Glutamatergic neuron (in vitro differentiated cells): ENCODE results near the gene SLC25A22. TPM values are rescaled to one million over a fixed set of nuclear protein-coding genes. Genes with fewer than 3 reads are reported as not detected.

Experiments used
- DNase-seq: peaks from one replicate; pipeline ENCODE4 v3.0.0; 2022
- H3K27ac Mint-ChIP-seq: one replicate; pipeline ENCODE4 v1.8.0; 2020; ENCODE audit warnings: mild to moderate bottlenecking, mixed read lengths, inconsistent platforms; ENCODE audit not compliant: unreplicated experiment
- H3K27me3 Mint-ChIP-seq: one replicate; pipeline ENCODE4 v1.8.0; 2020; ENCODE audit warnings: mild to moderate bottlenecking, moderate library complexity, mixed read lengths, inconsistent platforms; ENCODE audit not compliant: unreplicated experiment
- H3K36me3 Mint-ChIP-seq: one replicate; pipeline ENCODE4 v1.8.0; 2020; ENCODE audit warnings: mild to moderate bottlenecking, mixed read lengths, inconsistent platforms; ENCODE audit not compliant: unreplicated experiment
- H3K4me1 Mint-ChIP-seq: one replicate; pipeline ENCODE4 v1.8.0; 2020; ENCODE audit warnings: mild to moderate bottlenecking, low read depth, mixed read lengths, inconsistent platforms; ENCODE audit not compliant: unreplicated experiment
- H3K4me3 Mint-ChIP-seq: one replicate; pipeline ENCODE4 v1.8.0; 2020; ENCODE audit warnings: mild to moderate bottlenecking, mixed read lengths, inconsistent platforms; ENCODE audit not compliant: unreplicated experiment
- H3K9me3 Mint-ChIP-seq: one replicate; pipeline ENCODE4 v1.8.0; 2020; ENCODE audit warnings: mild to moderate bottlenecking, moderate library complexity, mixed read lengths, inconsistent platforms; ENCODE audit not compliant: unreplicated experiment
- CTCF ChIP-seq: fragments of 200-600 bp; sonication (generic); IDR thresholded peaks from one replicate; pipeline ENCODE4 v1.5.0; 2021; ENCODE audit not compliant: partially characterized antibody, unreplicated experiment
- total RNA-seq: library from RNA; stranded (reverse); fragmentation: NEBNext Ultra II Directional; extraction: Animal tissue kit (Norgen Biotek cat#: 25700); gene quantifications from one replicate; pipeline ENCODE4 v1.2.1, GENCODE V29; 2021; ENCODE audit not compliant: unreplicated experiment

The SLC25A22 gene
- total RNA-seq, 1 donor from 2014 or later: 93.9 TPM

- no peak for TF ChIP-seq CTCF
- Mint-ChIP-seq H3K27ac (peak overlapping the region; percentile 96), H3K27me3 (no peaks in the 10 kb centered on the region), H3K4me3 (peak overlapping the region; percentile 90), H3K4me1 (peaks cover 8% of the 10 kb centered on the region), H3K9me3 (peaks cover 7% of the 10 kb centered on the region), H3K36me3 (no peaks in the 10 kb centered on the region)
- DNase-seq: peak; percentile 57
These were observed 51.6 kb downstream of the SLC25A22 start for GRCh38 chr11:746289-747157.

- TF ChIP-seq CTCF: no peak
- H3K27me3 Mint-ChIP-seq: no peaks in the 10 kb centered on the region
- peaks cover 4% of the 10 kb centered on the region for H3K9me3 Mint-ChIP-seq
- no peak for DNase-seq
- H3K4me3 Mint-ChIP-seq: no peak overlapping the region
- H3K4me1 Mint-ChIP-seq: peaks cover 8% of the 10 kb centered on the region
- H3K27ac Mint-ChIP-seq: peak overlapping the region; percentile 15
- H3K36me3 Mint-ChIP-seq: no peaks in the 10 kb centered on the region
These were observed 52.7 kb downstream of the SLC25A22 start for GRCh38 chr11:745428-745827.

GRCh38 chr11:742571-743201 is 55.4 kb downstream of the SLC25A22 start:
- peaks cover 5% of the 10 kb centered on the region for H3K27me3 Mint-ChIP-seq
- H3K4me3 Mint-ChIP-seq: no peak overlapping the region
- no peak overlapping the region for H3K27ac Mint-ChIP-seq
- H3K36me3 Mint-ChIP-seq: no peaks in the 10 kb centered on the region
- TF ChIP-seq CTCF: no peak
- H3K9me3 Mint-ChIP-seq: peaks cover 7% of the 10 kb centered on the region
- DNase-seq: no peak
- peaks cover 6% of the 10 kb centered on the region for H3K4me1 Mint-ChIP-seq

- Mint-ChIP-seq H3K36me3 (no peaks in the 10 kb centered on the region), H3K4me3 (no peak overlapping the region), H3K27ac (no peak overlapping the region), H3K4me1 (peaks cover 12% of the 10 kb centered on the region), H3K27me3 (peaks cover 5% of the 10 kb centered on the region), H3K9me3 (peaks cover 7% of the 10 kb centered on the region)
- DNase-seq: no peak
- TF ChIP-seq CTCF: no peak
These were observed 55.9 kb downstream of the SLC25A22 start for GRCh38 chr11:742156-742546.

Other genes starting within 250 kb of the SLC25A22 start
- gene LMNTD2, start 237.5 kb downstream of the SLC25A22 start, total RNA-seq: 2.3 TPM
- 9.4 TPM for gene RASSF7, start 237.3 kb downstream of the SLC25A22 start, total RNA-seq
- gene PHRF1, start 221.8 kb downstream of the SLC25A22 start, total RNA-seq: 41.6 TPM
- gene IRF7, start 182.3 kb downstream of the SLC25A22 start, total RNA-seq: 17.7 TPM
- not detected for gene CDHR5, start 173.3 kb downstream of the SLC25A22 start, total RNA-seq
- gene SCT, start 171.1 kb downstream of the SLC25A22 start, total RNA-seq: not detected
- gene DRD4, start 161.0 kb downstream of the SLC25A22 start, total RNA-seq: 2.9 TPM
- gene DEAF1, start 103.1 kb downstream of the SLC25A22 start, total RNA-seq: 51.5 TPM
- 29.7 TPM for gene TMEM80, start 102.5 kb downstream of the SLC25A22 start, total RNA-seq
- gene EPS8L2, start 92.0 kb downstream of the SLC25A22 start, total RNA-seq: 12.7 TPM
- 182 TPM for gene TALDO1, start 50.8 kb downstream of the SLC25A22 start, total RNA-seq
- 67.5 TPM for gene GATD1, start 20.8 kb downstream of the SLC25A22 start, total RNA-seq
- 58.7 TPM for gene CEND1, start 8.2 kb downstream of the SLC25A22 start, total RNA-seq
- gene PIDD1, start 7.0 kb upstream of the SLC25A22 start, total RNA-seq: 37.0 TPM
- 997 TPM for gene RPLP2, start 11.7 kb upstream of the SLC25A22 start, total RNA-seq
- 32.3 TPM for gene PNPLA2, start 20.6 kb upstream of the SLC25A22 start, total RNA-seq
- gene CRACR2B, start 29.6 kb upstream of the SLC25A22 start, total RNA-seq: 19.7 TPM
- 346 TPM for gene CD151, start 34.7 kb upstream of the SLC25A22 start, total RNA-seq
- gene POLR2L, start 44.2 kb upstream of the SLC25A22 start, total RNA-seq: 106 TPM
- 82.5 TPM for gene TSPAN4, start 44.6 kb upstream of the SLC25A22 start, total RNA-seq
- 56.1 TPM for gene CHID1, start 112.5 kb upstream of the SLC25A22 start, total RNA-seq
- 228 TPM for gene AP2A2, start 127.6 kb upstream of the SLC25A22 start, total RNA-seq
- gene MUC6, start 238.4 kb upstream of the SLC25A22 start, total RNA-seq: not detected